Liver (tissue), 9 donors: ENCODE results near the gene ENO4. TPM values are rescaled to one million over a fixed set of nuclear protein-coding genes. Genes with fewer than 3 reads are reported as not detected.
A peak's percentile ranks its signal among the peaks of the same experiment; 100 is the strongest.

Experiments
- DNase-seq: peaks from one replicate; pipeline ENCODE4 v3.0.0-alpha.2; 2017; ENCODE audit warnings: low spot score
- H3K27ac ChIP-seq, 2 donors: one replicate each; pipeline ENCODE4 v1.7.0; 2013; ENCODE audit warnings: inconsistent platforms in 2 of 2, low read length in 2 of 2, control low read depth in 1 of 2, low read depth in 1 of 2, mild to moderate bottlenecking in 1 of 2
- H3K27me3 ChIP-seq, 4 donors: one replicate each; pipeline versions ENCODE4 v1.6.1 to v1.7.0; 2013; ENCODE audit warnings: low read length in 3 of 4, inconsistent platforms in 1 of 4, mild to moderate bottlenecking in 1 of 4, moderate library complexity in 1 of 4; ENCODE audit not compliant: control insufficient read depth in 4 of 4, insufficient read depth in 4 of 4
- H3K36me3 ChIP-seq, 4 donors: one replicate each; pipeline versions ENCODE4 v1.6.1 to v1.7.0; 2013; ENCODE audit warnings: low read length in 3 of 4, mild to moderate bottlenecking in 3 of 4, low read depth in 1 of 4, moderate library complexity in 1 of 4; ENCODE audit not compliant: control insufficient read depth in 4 of 4, insufficient read depth in 3 of 4
- H3K4me1 ChIP-seq, 4 donors: one replicate each; pipeline versions ENCODE4 v1.6.1 to v1.7.0; 2013; ENCODE audit warnings: low read length in 3 of 4, mild to moderate bottlenecking in 3 of 4, moderate library complexity in 1 of 4; ENCODE audit not compliant: control insufficient read depth in 4 of 4, insufficient read depth in 4 of 4
- H3K4me3 ChIP-seq, 3 donors: one replicate each; pipeline versions ENCODE4 v1.6.1 to v1.7.0; 2013; ENCODE audit warnings: low read length in 3 of 3, control low read depth in 1 of 3, low read depth in 1 of 3, mild to moderate bottlenecking in 1 of 3
- H3K9ac ChIP-seq, 2 donors: one replicate each; pipeline ENCODE4 v1.7.0; 2013; ENCODE audit warnings: low read length in 2 of 2, mild to moderate bottlenecking in 2 of 2, moderate library complexity in 2 of 2, control low read depth in 1 of 2, low read depth in 1 of 2
- H3K9me3 ChIP-seq, 4 donors: one replicate each; pipeline versions ENCODE4 v1.6.1 to v1.7.0; 2013; ENCODE audit warnings: low read length in 3 of 4; ENCODE audit not compliant: control insufficient read depth in 4 of 4
- EGR1 ChIP-seq, 2 donors: IDR thresholded peaks; 2 replicates each; pipeline ENCODE4 v1.6.1; 2016 to 2018; ENCODE audit warnings: antibody characterized with exemption in 2 of 2, low read depth in 2 of 2
- FOXA1 ChIP-seq: IDR thresholded peaks from 2 replicates; pipeline ENCODE4 v1.6.1; 2016; ENCODE audit warnings: antibody characterized with exemption
- GABPA ChIP-seq, 2 donors: IDR thresholded peaks in 1 of 2; conservative IDR thresholded peaks in 1 of 2; 2 replicates each; pipeline ENCODE4 v1.6.1; 2016; ENCODE audit warnings: antibody characterized with exemption in 2 of 2, mild to moderate bottlenecking in 1 of 2, moderate library complexity in 1 of 2
- HNF4A ChIP-seq, 2 donors: conservative IDR thresholded peaks; 2 replicates each; pipeline ENCODE4 v1.6.1; 2016; ENCODE audit warnings: antibody characterized with exemption in 2 of 2, mild to moderate bottlenecking in 2 of 2
- HNF4G ChIP-seq: IDR thresholded peaks from 2 replicates; pipeline ENCODE4 v1.6.1; 2016; ENCODE audit warnings: antibody characterized with exemption
- JUND ChIP-seq, 2 donors: IDR thresholded peaks; 2 replicates each; pipeline ENCODE4 v1.6.1; 2016; ENCODE audit warnings: antibody characterized with exemption in 2 of 2
- NR2F2 ChIP-seq: IDR thresholded peaks from 2 replicates; pipeline ENCODE4 v1.6.1; 2016; ENCODE audit warnings: antibody characterized with exemption
- RAD21 ChIP-seq, 2 donors: IDR thresholded peaks; 2 replicates each; pipeline ENCODE4 v1.6.1; 2016; ENCODE audit warnings: antibody characterized with exemption in 2 of 2, mild to moderate bottlenecking in 2 of 2
- RXRA ChIP-seq, 2 donors: IDR thresholded peaks; 2 replicates each; pipeline ENCODE4 v1.6.1; 2017 to 2018; ENCODE audit warnings: antibody characterized with exemption in 2 of 2, mild to moderate bottlenecking in 1 of 2
- SP1 ChIP-seq: IDR thresholded peaks from 2 replicates; pipeline ENCODE4 v1.6.1; 2018; ENCODE audit warnings: antibody characterized with exemption, mild to moderate bottlenecking
- YY1 ChIP-seq: IDR thresholded peaks from 2 replicates; pipeline ENCODE4 v1.6.1; 2016; ENCODE audit warnings: antibody characterized with exemption, mild to moderate bottlenecking
- WGBS: extraction: QIAGEN DNeasy Blood & Tissue Kit; methylation state at CpG from one replicate; pipeline ENCODE4 v1.1.7; 2013; 5-methylcytosine and 5-hydroxymethylcytosine counted together
- polyA plus RNA-seq, 2 donors: library from polyadenylated mRNA; stranded (reverse) in 1 of 2; unstranded in 1 of 2; fragments of 200-250 nt in 1 of 2; fragments of >200 nt in 1 of 2; fragmentation: Nextera tagmentation in 1 of 2; extraction: Ambion mirVana in 1 of 2; gene quantifications; one replicate each; pipeline versions ENCODE4 v1.2.1 to v1.2.3, GENCODE V29; 2013 to 2015
- total RNA-seq, 2 donors: library from RNA; depleted of rRNA; stranded (reverse); fragments of >200 nt; gene quantifications; one replicate each; pipeline ENCODE4 v1.2.3, GENCODE V29; 2014
- TF ChIP-seq, protein P1 (sequence below): fragments of 150-350 bp; IDR thresholded peaks from 2 replicates; pipeline ENCODE4 v1.5.1; 2017; ENCODE audit warnings: improper control_type of control experiment, low read depth, low read length; ENCODE audit not compliant: missing input control
- TF ChIP-seq, protein P2 (sequence below): IDR thresholded peaks from 2 replicates; pipeline ENCODE4 v1.6.1; 2016; ENCODE audit warnings: antibody characterized with exemption
- TF ChIP-seq, protein P3 (sequence below): IDR thresholded peaks from 2 replicates; pipeline ENCODE4 v1.6.1; 2016; ENCODE audit warnings: antibody characterized with exemption
- TF ChIP-seq, protein P4 (sequence below): IDR thresholded peaks from 2 replicates; pipeline ENCODE4 v1.6.1; 2016; ENCODE audit warnings: antibody characterized with exemption
- TF ChIP-seq, protein P5 (sequence below): IDR thresholded peaks from 2 replicates; pipeline ENCODE4 v1.6.1; 2016; ENCODE audit warnings: antibody characterized with exemption, mild to moderate bottlenecking
- donor health status: healthy.
- donor health status: healthy.
- donor health status: healthy.
- donor health status: healthy.
- donor health status: healthy.

The ENO4 gene
- total and polyA plus RNA-seq, 4 donors = 0.03 to 0.19 (median 0.10) TPM

DNA sequence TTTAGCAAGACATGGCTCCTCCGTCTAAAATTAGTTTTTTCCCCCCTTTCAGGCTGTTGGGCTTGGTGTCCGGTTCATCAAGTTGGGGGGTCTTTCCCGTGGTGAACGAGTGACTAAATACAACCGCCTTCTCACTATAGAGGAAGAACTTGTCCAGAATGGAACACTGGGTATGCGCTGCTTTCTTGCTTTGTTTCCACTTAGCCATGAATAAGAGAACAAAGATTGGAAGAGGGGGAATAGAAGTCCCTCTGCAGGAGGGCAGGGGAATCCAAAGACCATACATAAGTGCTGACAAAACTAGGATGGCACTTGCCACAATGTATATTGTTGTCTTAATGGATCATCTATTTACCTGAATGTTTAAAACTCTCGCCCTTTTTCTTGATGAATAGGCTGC lies 30.5 kb downstream of the ENO4 start:
- Histone ChIP-seq H3K4me3 (no peak overlapping the region), H3K9me3 (no peaks in the 10 kb centered on the region), H3K27me3 (no peaks in the 10 kb centered on the region), H3K4me1 (no peaks in the 10 kb centered on the region), H3K36me3 (peaks cover 0 to 3% (median under 1%) of the 10 kb centered on the region in 4 donors), H3K9ac (no peak overlapping the region), H3K27ac (no peak overlapping the region)
- WGBS = 78% methylated on average over 7 of the region's 7 CpGs
- no peak for DNase-seq
- no peak for TF ChIP-seq FOXA1

DNA sequence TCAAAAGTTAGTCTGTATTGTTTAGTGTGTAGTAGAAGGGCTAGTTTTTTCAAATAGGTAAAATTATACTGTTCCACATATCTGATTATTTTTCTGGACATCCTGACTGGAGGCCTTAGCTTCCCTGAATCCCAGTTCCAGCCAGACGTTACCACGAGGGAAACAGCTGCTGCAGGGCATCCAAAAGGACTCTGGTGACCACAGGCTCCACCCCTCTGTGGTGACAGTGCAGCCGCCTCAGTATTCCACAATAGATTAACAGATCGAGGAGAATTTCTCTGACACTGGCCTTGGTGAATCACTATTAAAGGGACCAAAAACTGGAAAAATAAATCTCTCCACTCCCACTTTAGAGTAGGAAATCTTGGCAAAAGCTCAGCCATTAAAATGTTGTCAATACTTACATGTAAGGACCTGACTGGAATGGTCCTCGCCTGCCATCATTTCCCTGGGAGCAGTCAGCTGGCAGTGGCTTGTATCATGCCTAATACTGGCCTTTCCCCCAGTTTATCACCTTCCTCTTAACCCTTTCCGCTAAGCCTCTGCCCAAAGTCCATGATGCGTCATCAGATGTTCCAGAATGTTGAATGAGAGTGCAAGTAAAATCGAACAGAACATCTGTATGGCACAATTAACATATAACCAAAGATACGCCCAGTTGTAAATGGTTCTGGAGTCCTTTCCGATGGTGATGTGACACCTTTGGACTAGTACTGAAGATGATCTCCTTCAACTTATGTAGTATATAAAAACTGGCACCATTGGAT lies 31.6 kb downstream of the ENO4 start:
- TF ChIP-seq JUND (IDR thresholded peaks at IDR 0.05) (no peak), HNF4A (conservative IDR thresholded peaks at IDR 0.05) (peak in 1 of 2 donors; percentile 2)
- no peak overlapping the region for H3K27ac ChIP-seq
- no peaks in the 10 kb centered on the region for H3K27me3 ChIP-seq
- H3K4me3 ChIP-seq = no peak overlapping the region
- H3K36me3 ChIP-seq = peaks cover 0 to 3% (median under 1%) of the 10 kb centered on the region in 4 donors
- no peak for DNase-seq
- no peaks in the 10 kb centered on the region for H3K9me3 ChIP-seq
- no peaks in the 10 kb centered on the region for H3K4me1 ChIP-seq
- no peak overlapping the region for H3K9ac ChIP-seq
- 60% methylated on average over 10 of the region's 10 CpGs for WGBS

DNA sequence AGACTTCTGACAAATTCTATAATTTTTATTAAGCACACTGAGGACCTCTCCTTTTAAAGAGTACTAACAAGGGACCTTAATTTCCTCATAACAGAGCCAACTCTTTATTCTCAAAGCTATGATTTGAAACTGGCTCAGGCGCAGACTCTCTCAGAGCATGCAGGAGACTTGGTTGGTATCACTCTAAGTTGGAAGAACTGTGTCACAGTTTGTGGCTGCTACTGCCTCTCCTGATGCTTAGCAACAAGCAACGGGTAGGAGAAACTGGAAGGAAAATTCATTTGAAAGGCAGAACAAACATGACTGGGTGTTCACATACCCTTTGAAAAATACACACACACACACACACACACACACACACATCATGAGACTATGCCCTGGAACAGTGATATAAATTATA lies 33.3 kb downstream of the ENO4 start:
- Histone ChIP-seq H3K36me3 (peaks cover 0 to 3% (median under 1%) of the 10 kb centered on the region in 4 donors), H3K27me3 (no peaks in the 10 kb centered on the region), H3K9me3 (no peaks in the 10 kb centered on the region), H3K9ac (no peak overlapping the region), H3K4me1 (no peaks in the 10 kb centered on the region), H3K27ac (no peak overlapping the region), H3K4me3 (no peak overlapping the region)
- WGBS = 89% methylated on average over 2 of the region's 2 CpGs
- no peak for TF ChIP-seq HNF4A (conservative IDR thresholded peaks at IDR 0.05)
- TF ChIP-seq, protein P1, sequence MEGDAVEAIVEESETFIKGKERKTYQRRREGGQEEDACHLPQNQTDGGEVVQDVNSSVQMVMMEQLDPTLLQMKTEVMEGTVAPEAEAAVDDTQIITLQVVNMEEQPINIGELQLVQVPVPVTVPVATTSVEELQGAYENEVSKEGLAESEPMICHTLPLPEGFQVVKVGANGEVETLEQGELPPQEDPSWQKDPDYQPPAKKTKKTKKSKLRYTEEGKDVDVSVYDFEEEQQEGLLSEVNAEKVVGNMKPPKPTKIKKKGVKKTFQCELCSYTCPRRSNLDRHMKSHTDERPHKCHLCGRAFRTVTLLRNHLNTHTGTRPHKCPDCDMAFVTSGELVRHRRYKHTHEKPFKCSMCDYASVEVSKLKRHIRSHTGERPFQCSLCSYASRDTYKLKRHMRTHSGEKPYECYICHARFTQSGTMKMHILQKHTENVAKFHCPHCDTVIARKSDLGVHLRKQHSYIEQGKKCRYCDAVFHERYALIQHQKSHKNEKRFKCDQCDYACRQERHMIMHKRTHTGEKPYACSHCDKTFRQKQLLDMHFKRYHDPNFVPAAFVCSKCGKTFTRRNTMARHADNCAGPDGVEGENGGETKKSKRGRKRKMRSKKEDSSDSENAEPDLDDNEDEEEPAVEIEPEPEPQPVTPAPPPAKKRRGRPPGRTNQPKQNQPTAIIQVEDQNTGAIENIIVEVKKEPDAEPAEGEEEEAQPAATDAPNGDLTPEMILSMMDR = no peak
- TF ChIP-seq YY1 = no peak
- TF ChIP-seq, protein P2, sequence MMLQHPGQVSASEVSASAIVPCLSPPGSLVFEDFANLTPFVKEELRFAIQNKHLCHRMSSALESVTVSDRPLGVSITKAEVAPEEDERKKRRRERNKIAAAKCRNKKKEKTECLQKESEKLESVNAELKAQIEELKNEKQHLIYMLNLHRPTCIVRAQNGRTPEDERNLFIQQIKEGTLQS = no peak
- no peak for TF ChIP-seq SP1
- TF ChIP-seq EGR1 (IDR thresholded peaks at IDR 0.05; ENCODE audit: low read depth in 2 of 2) = no peak
- TF ChIP-seq, protein P3, sequence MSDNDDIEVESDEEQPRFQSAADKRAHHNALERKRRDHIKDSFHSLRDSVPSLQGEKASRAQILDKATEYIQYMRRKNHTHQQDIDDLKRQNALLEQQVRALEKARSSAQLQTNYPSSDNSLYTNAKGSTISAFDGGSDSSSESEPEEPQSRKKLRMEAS = no peak
- TF ChIP-seq GABPA (IDR thresholded peaks at IDR 0.05 in 1 of 2, conservative IDR thresholded peaks at IDR 0.05 in 1 of 2) = no peak
- TF ChIP-seq, protein P4, sequence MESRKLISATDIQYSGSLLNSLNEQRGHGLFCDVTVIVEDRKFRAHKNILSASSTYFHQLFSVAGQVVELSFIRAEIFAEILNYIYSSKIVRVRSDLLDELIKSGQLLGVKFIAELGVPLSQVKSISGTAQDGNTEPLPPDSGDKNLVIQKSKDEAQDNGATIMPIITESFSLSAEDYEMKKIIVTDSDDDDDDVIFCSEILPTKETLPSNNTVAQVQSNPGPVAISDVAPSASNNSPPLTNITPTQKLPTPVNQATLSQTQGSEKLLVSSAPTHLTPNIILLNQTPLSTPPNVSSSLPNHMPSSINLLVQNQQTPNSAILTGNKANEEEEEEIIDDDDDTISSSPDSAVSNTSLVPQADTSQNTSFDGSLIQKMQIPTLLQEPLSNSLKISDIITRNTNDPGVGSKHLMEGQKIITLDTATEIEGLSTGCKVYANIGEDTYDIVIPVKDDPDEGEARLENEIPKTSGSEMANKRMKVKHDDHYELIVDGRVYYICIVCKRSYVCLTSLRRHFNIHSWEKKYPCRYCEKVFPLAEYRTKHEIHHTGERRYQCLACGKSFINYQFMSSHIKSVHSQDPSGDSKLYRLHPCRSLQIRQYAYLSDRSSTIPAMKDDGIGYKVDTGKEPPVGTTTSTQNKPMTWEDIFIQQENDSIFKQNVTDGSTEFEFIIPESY = no peak
- TF ChIP-seq RAD21 (IDR thresholded peaks at IDR 0.05) = no peak
- TF ChIP-seq, protein P5, sequence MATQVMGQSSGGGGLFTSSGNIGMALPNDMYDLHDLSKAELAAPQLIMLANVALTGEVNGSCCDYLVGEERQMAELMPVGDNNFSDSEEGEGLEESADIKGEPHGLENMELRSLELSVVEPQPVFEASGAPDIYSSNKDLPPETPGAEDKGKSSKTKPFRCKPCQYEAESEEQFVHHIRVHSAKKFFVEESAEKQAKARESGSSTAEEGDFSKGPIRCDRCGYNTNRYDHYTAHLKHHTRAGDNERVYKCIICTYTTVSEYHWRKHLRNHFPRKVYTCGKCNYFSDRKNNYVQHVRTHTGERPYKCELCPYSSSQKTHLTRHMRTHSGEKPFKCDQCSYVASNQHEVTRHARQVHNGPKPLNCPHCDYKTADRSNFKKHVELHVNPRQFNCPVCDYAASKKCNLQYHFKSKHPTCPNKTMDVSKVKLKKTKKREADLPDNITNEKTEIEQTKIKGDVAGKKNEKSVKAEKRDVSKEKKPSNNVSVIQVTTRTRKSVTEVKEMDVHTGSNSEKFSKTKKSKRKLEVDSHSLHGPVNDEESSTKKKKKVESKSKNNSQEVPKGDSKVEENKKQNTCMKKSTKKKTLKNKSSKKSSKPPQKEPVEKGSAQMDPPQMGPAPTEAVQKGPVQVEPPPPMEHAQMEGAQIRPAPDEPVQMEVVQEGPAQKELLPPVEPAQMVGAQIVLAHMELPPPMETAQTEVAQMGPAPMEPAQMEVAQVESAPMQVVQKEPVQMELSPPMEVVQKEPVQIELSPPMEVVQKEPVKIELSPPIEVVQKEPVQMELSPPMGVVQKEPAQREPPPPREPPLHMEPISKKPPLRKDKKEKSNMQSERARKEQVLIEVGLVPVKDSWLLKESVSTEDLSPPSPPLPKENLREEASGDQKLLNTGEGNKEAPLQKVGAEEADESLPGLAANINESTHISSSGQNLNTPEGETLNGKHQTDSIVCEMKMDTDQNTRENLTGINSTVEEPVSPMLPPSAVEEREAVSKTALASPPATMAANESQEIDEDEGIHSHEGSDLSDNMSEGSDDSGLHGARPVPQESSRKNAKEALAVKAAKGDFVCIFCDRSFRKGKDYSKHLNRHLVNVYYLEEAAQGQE = no peak
- no peak for TF ChIP-seq RXRA (IDR thresholded peaks at IDR 0.05)
- no peak for TF ChIP-seq HNF4G
- no peak for TF ChIP-seq JUND (IDR thresholded peaks at IDR 0.05)
- TF ChIP-seq NR2F2 = no peak
- DNase-seq = no peak
